AG04449 (cell line): ENCODE data around the gene CD4.
A peak's percentile ranks its signal among the peaks of the same experiment; 100 is the strongest.

Experiments
- CTCF ChIA-PET: fragments of 350-600 bp; formaldehyde crosslinking; extraction: SDS; loops from one replicate; lab custom pipeline; 2021; ENCODE audit warnings: antibody characterized with exemption; lab: Yijun Ruan, JAX
- POLR2A ChIA-PET: fragments of 400-600, 350-600 bp; formaldehyde crosslinking; extraction: SDS; loops from one replicate; lab custom pipeline; 2020; ENCODE audit warnings: antibody characterized with exemption, inconsistent platforms; lab: Yijun Ruan, JAX
- DNase-seq: peaks from one replicate; pipeline ENCODE4 v3.0.0-alpha.2; 2010; ENCODE audit warnings: low read depth, low spot score
- H3K4me3 ChIP-seq: 2 replicates; pipeline ENCODE4 v1.5.1; 2011; ENCODE audit warnings: low read depth, mild to moderate bottlenecking, control low read depth, low read length
- TF ChIP-seq, protein P1 (sequence below): IDR thresholded peaks from one replicate; pipeline ENCODE4 v1.5.1; 2011; ENCODE audit warnings: mild to moderate bottlenecking, moderate library complexity, low read length, control low read depth, inconsistent platforms; ENCODE audit not compliant: insufficient read depth; ENCODE audit errors: missing control alignments

CD4 gene

DNA sequence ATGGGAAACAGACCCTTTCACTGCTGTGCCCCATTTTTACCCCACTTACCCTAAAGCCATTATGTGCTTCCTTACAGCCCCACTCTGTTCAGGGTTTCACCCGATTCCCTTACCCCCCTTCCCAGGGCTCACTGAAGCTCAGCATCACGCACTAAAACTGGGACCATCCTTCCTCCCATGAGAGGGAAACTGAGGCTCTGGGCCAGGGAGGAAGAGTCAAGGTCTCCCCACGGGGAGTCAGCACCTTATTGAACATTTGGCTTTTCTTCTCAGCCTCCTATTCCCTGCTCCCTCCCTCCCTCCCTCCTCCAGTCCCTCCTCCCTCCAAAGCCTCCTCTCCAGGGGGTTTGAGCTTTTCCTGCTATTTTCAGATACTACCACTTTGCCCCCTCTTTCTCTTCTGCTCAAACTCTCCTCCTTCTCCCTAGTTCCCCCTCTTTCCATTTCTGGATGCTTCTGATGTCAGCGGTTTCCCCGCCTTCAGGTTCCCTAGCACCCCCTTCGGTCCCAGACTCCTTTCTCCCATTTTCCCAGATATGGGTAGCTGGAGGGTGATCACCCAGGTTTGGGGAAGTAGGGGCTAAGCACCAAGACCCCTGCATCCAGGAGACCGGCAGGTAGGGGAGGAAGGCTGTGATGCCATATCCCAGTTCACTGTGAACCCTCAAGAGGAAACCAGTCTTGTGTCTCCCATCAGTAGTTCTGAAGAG lies 33.3 kb downstream of the CD4 start:
- DNase-seq, result no peak
- CTCF ChIA-PET, result interaction anchor here (1.2 to 17.9 kb wide), 9 partner anchors 11 to 202 kb away, joined by 3 to 316 read pairs (median 51); partner anchors contain the start of genes CDCA3, GNB3, MLF2 and PTMS
- TF ChIP-seq, protein P1, sequence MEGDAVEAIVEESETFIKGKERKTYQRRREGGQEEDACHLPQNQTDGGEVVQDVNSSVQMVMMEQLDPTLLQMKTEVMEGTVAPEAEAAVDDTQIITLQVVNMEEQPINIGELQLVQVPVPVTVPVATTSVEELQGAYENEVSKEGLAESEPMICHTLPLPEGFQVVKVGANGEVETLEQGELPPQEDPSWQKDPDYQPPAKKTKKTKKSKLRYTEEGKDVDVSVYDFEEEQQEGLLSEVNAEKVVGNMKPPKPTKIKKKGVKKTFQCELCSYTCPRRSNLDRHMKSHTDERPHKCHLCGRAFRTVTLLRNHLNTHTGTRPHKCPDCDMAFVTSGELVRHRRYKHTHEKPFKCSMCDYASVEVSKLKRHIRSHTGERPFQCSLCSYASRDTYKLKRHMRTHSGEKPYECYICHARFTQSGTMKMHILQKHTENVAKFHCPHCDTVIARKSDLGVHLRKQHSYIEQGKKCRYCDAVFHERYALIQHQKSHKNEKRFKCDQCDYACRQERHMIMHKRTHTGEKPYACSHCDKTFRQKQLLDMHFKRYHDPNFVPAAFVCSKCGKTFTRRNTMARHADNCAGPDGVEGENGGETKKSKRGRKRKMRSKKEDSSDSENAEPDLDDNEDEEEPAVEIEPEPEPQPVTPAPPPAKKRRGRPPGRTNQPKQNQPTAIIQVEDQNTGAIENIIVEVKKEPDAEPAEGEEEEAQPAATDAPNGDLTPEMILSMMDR, result no peak
- H3K4me3 ChIP-seq, result peak overlapping the region; percentile 62
- POLR2A ChIA-PET, result interaction anchor here (0.8 to 1.5 kb wide), 3 partner anchors 56 to 70 kb away, joined by 3 to 14 read pairs (median 4); partner anchors contain the start of genes MLF2 and PTMS

- H3K4me3 ChIP-seq, result no peak overlapping the region
- DNase-seq, result no peak
- TF ChIP-seq, protein P1, result no peak
- ChIA-PET POLR2A (interaction anchor here (1.3 to 2.0 kb wide), 2 partner anchors 57 to 71 kb away, joined by 3 to 10 read pairs; partner anchors contain the start of genes MLF2 and PTMS), CTCF (interaction anchor here (1.1 to 17.9 kb wide), 14 partner anchors 11 to 204 kb away, joined by 3 to 316 read pairs (median 37); partner anchors contain the start of genes CDCA3, GNB3, MLF2 and PTMS)
Measured at GRCh38 chr12:6823182-6824084, 34.1 kb downstream of the CD4 start.

DNA sequence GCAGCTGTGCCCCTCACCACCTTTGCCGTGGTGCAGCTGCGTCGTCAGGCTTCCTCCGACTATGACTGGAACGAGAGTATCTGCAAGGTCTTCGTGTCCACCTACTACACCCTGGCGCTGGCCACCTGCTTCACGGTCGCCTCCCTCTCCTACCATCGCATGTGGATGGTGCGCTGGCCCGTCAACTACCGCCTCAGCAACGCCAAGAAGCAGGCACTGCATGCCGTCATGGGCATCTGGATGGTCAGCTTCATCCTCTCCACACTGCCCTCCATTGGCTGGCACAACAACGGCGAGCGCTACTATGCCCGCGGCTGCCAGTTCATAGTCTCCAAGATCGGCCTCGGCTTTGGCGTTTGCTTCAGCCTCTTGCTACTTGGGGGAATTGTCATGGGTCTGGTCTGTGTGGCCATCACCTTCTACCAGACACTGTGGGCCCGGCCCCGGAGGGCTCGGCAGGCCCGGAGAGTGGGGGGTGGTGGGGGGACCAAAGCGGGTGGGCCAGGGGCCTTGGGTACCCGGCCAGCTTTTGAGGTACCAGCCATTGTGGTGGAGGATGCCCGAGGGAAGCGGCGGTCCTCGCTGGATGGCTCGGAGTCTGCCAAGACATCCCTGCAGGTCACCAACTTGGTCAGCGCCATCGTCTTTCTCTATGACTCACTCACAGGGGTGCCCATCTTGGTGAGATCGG lies 34.9 kb downstream of the CD4 start:
- POLR2A ChIA-PET, result interaction anchor here (1.3 to 2.0 kb wide), 2 partner anchors 58 to 71 kb away, joined by 3 to 10 read pairs; partner anchors contain the start of genes MLF2 and PTMS
- CTCF ChIA-PET, result interaction anchor here (1.0 to 17.9 kb wide), 23 partner anchors 10 to 274 kb away, joined by 3 to 316 read pairs (median 6); partner anchors contain the start of genes CDCA3, GNB3, MLF2 and PTMS
- no peak for DNase-seq

GRCh38 chr12:6824901-6825381 lies 35.6 kb downstream of the CD4 start:
- H3K4me3 ChIP-seq, result peak overlapping the region; percentile 48
- ChIA-PET POLR2A (interaction anchor here (0.7 to 2.0 kb wide), 2 partner anchors 72 to 74 kb away, joined by 3 to 10 read pairs; partner anchors contain the start of gene MLF2), CTCF (interaction anchor here (0.6 to 17.9 kb wide), 31 partner anchors 8 to 274 kb away, joined by 3 to 316 read pairs (median 6); partner anchors contain the start of genes CDCA3, COPS7A, GNB3 and MLF2)
- DNase-seq, result no peak
- TF ChIP-seq, protein P1, result no peak

More for the DNA sequence above, 34.9 kb downstream of the CD4 start:
- TF ChIP-seq, protein P1, result no peak
- no peak overlapping the region for H3K4me3 ChIP-seq

- TF ChIP-seq, protein P1, result peak; percentile 90
- peak; percentile 26 for DNase-seq
- ChIA-PET POLR2A (interaction anchor here (0.7 to 3.7 kb wide), 2 partner anchors 73 to 74 kb away, joined by 3 to 24 read pairs; partner anchors contain the start of gene MLF2), CTCF (interaction anchor here (0.6 to 17.9 kb wide), 38 partner anchors 9 to 275 kb away, joined by 3 to 316 read pairs (median 6); partner anchors contain the start of genes CDCA3, COPS7A, GNB3 and MLF2)
- peak overlapping the region; percentile 48 for H3K4me3 ChIP-seq
Measured at GRCh38 chr12:6825398-6826124, 36.2 kb downstream of the CD4 start.
